Neutrophil (primary cell): Measurements from ENCODE around the gene MAP3K13.

Source experiments
- H3K27ac ChIP-seq: fragments of 200-600 bp; sonication (generic); 2 replicates; pipeline ENCODE4 v1.5.1; 2016; ENCODE audit warnings: mild to moderate bottlenecking, moderate library complexity
- H3K27me3 ChIP-seq: fragments of 200-600 bp; sonication (generic); 2 replicates; pipeline ENCODE4 v1.6.0; 2016; ENCODE audit warnings: mild to moderate bottlenecking
- H3K36me3 ChIP-seq: fragments of 200-600 bp; sonication (generic); 2 replicates; pipeline ENCODE4 v1.5.1; 2017
- H3K4me1 ChIP-seq, 2 experiments: fragments of 200-600 bp in 1 of 2; sonication (generic) in 1 of 2; 1 replicate in 1 of 2; 2 replicates in 1 of 2; pipeline versions ENCODE4 v1.5.1 to v1.6.1; 2013 to 2016; ENCODE audit warnings: low read depth in 1 of 2, low read length in 1 of 2, mild to moderate bottlenecking in 1 of 2, moderate library complexity in 1 of 2; ENCODE audit not compliant: control insufficient read depth in 1 of 2, insufficient read depth in 1 of 2
- H3K4me3 ChIP-seq, 2 experiments: fragments of 200-600 bp in 1 of 2; sonication (generic) in 1 of 2; 1 replicate in 1 of 2; 2 replicates in 1 of 2; pipeline ENCODE4 v1.5.1; 2013 to 2016; ENCODE audit warnings: low read depth in 1 of 2, low read length in 1 of 2, mild to moderate bottlenecking in 1 of 2, moderate library complexity in 1 of 2
- H3K9me3 ChIP-seq: fragments of 200-600 bp; sonication (generic); 2 replicates; pipeline ENCODE4 v1.5.1; 2016
- TF ChIP-seq, protein P1 (sequence below): fragments of 200-600 bp; sonication (generic); IDR thresholded peaks from 2 replicates; pipeline ENCODE4 v1.5.1; 2016; ENCODE audit warnings: antibody characterized with exemption

The MAP3K13 gene

DNA sequence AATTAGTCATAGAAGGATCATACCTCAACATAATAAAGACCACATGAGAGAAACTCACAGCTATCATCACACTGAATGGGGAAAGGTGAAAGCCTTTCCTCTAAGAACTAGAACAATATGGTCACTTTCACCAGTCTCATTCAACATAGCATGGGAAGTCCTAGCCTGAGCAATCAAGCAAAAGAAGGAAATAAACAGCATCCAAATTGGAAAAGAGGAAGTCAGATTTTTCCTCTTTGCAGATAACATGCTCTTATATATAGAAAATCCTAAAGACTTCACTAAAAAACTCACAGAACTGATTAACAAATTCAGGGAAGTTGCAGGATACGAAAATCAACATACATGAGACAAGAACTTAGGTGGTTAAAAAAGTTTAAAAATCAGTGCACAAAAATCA is 24.7 kb downstream of the MAP3K13 start:
- Histone ChIP-seq H3K4me1 (no peaks in the 10 kb centered on the region), H3K4me3 (no peak overlapping the region), H3K36me3 (no peaks in the 10 kb centered on the region), H3K27ac (no peak overlapping the region), H3K9me3 (no peaks in the 10 kb centered on the region), H3K27me3 (peaks cover 4% of the 10 kb centered on the region)
- TF ChIP-seq, protein P1, sequence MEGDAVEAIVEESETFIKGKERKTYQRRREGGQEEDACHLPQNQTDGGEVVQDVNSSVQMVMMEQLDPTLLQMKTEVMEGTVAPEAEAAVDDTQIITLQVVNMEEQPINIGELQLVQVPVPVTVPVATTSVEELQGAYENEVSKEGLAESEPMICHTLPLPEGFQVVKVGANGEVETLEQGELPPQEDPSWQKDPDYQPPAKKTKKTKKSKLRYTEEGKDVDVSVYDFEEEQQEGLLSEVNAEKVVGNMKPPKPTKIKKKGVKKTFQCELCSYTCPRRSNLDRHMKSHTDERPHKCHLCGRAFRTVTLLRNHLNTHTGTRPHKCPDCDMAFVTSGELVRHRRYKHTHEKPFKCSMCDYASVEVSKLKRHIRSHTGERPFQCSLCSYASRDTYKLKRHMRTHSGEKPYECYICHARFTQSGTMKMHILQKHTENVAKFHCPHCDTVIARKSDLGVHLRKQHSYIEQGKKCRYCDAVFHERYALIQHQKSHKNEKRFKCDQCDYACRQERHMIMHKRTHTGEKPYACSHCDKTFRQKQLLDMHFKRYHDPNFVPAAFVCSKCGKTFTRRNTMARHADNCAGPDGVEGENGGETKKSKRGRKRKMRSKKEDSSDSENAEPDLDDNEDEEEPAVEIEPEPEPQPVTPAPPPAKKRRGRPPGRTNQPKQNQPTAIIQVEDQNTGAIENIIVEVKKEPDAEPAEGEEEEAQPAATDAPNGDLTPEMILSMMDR: no peak

DNA sequence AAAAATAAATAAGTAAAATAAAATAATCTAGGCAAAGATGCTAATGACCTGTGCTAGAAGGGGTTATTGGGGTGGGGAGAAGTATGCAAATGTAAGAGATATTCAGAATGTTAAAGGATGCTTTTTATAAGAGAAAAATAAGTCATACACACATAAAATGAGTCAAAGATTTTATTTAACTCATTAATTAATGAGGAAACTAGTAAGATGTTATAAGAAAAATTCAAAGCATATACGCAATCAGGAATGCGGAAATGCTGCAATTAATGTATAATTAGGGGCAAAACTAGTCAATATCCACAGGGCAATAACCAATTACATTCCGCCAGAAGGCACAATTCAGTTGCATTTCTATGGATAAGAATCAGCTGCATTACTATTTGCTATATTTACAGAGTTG is 30.1 kb downstream of the MAP3K13 start:
- no peak overlapping the region for H3K4me3 ChIP-seq
- H3K27ac ChIP-seq: no peak overlapping the region
- H3K4me1 ChIP-seq: no peaks in the 10 kb centered on the region
- H3K27me3 ChIP-seq: peaks cover 4% of the 10 kb centered on the region
- no peaks in the 10 kb centered on the region for H3K36me3 ChIP-seq
- TF ChIP-seq, protein P1: no peak
- no peaks in the 10 kb centered on the region for H3K9me3 ChIP-seq

DNA sequence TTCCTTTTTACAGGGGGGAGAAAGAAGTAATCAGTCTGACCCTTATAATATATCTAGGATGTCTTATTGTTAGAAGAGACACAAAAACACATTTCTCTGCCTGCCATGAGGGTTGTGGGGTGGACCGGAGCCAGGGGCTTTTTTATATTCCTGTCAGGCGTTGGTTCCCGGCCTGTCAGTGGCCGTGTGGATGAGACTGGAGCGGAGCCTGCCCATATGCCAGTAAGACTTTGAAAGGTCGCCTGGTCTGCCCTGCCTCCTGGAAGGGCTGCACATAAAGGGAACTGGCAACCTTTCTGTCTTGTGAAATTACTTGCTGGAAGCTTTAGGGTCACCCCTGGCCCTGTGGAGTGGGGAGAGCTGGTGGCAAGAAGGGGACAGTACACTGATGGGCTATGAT is 34.7 kb downstream of the MAP3K13 start:
- no peaks in the 10 kb centered on the region for H3K4me1 ChIP-seq
- no peaks in the 10 kb centered on the region for H3K36me3 ChIP-seq
- H3K9me3 ChIP-seq: no peaks in the 10 kb centered on the region
- peaks cover 6% of the 10 kb centered on the region for H3K27me3 ChIP-seq
- H3K4me3 ChIP-seq: no peak overlapping the region
- H3K27ac ChIP-seq: no peak overlapping the region
- TF ChIP-seq, protein P1: no peak

DNA sequence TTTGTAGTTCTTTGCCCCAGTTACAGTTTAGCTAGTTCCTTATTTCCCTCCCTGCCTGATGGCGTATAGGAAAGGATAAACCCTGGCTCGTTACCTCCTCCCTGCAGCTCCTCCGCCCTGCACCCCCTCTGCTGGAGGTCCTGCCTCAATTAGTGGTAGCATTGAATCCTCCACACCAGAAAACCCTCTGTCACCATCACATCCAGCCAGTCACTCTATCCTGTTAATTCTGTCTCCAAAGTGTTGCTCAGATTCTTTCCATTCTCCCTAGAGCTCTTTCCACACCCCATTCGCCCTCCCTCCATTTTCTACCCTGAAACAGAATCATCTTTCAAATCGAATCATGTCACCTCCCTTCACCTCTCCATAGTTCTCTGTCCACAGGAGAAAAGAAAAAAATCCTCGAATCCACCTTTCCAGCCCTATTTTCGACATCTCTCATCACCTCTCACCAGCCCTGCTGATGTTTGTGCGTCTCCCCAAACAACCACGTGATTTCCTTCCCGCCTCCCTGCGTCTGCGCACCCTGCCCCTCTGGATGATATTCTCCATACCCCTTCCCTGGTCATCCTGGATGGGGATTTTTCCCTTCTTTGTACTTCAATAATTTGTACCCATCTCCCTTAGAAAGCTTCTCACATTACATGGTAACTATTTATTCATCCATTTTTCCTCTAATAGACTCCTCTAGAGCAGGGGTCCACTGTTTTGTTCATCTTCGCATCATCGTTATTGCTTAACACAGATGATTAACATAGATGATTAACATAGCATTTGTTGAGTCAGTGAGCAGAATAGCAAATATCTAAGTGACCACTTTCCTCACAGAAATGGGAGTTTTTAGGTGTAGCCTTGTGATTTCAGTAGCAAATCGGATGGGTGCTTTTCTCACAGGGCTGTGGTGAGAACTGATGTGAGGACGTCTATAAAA is 37.1 kb downstream of the MAP3K13 start:
- Histone ChIP-seq H3K4me3 (no peak overlapping the region), H3K27me3 (peaks cover 6% of the 10 kb centered on the region), H3K9me3 (no peaks in the 10 kb centered on the region), H3K4me1 (no peaks in the 10 kb centered on the region), H3K27ac (no peak overlapping the region), H3K36me3 (no peaks in the 10 kb centered on the region)
- TF ChIP-seq, protein P1: no peak

DNA sequence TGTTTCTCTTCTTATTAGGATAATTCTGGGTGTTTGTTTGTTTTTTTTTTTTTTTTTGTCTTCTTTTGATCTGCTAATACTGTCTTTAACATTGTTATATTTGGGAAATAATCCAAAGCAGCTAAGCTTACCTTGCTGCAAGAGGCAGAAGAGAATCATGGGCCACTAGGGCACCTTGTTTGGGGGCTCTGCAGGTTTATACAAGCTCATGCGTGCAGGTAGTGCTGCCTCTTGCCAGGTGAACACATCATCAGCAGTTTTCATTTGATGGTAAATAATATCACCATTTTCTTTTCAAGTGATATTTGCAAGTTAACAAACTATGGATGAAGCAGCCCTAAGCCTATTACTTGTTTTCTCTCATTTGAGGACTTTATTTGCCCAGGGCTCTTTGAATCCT is 37.9 kb downstream of the MAP3K13 start:
- H3K4me3 ChIP-seq: no peak overlapping the region
- no peak overlapping the region for H3K27ac ChIP-seq
- H3K36me3 ChIP-seq: no peaks in the 10 kb centered on the region
- TF ChIP-seq, protein P1: no peak
- H3K27me3 ChIP-seq: peaks cover 9% of the 10 kb centered on the region
- no peaks in the 10 kb centered on the region for H3K9me3 ChIP-seq
- no peaks in the 10 kb centered on the region for H3K4me1 ChIP-seq
